Keratinocyte (primary cell): ENCODE measurements around the gene SHC1. TPM values are rescaled to one million over a fixed set of nuclear protein-coding genes. Genes with fewer than 3 reads are reported as not detected.

Experiments used
- DNase-seq: peaks from one replicate; pipeline ENCODE4 v3.0.0-alpha.2; 2011; ENCODE audit warnings: low read depth, missing footprints, low spot score
- FAIRE-seq: peaks from 2 replicates; lab custom pipeline; 2011; peaks lifted over from hg19 to GRCh38; lab: Jason Lieb, UNC
- H2AFZ ChIP-seq: 2 replicates; pipeline ENCODE4 v1.6.0; 2012; ENCODE audit warnings: low read length, control low read depth, inconsistent platforms; ENCODE audit not compliant: control insufficient read depth
- H3K27ac ChIP-seq: 2 replicates; pipeline ENCODE4 v1.5.1; 2011; ENCODE audit warnings: low read length; ENCODE audit not compliant: control insufficient read depth, insufficient read depth
- H3K27me3 ChIP-seq: 3 replicates; pipeline ENCODE4 v1.6.0; 2011; ENCODE audit warnings: low read length; ENCODE audit not compliant: control insufficient read depth, insufficient read depth; ENCODE audit errors: extremely low read depth
- H3K36me3 ChIP-seq, 2 experiments: 2 replicates in 1 of 2; 3 replicates in 1 of 2; pipeline ENCODE4 v1.5.1; 2011; ENCODE audit warnings: low read length in 2 of 2, mild to moderate bottlenecking in 1 of 2; ENCODE audit not compliant: control insufficient read depth in 2 of 2, insufficient read depth in 2 of 2; ENCODE audit errors: extremely low read depth in 1 of 2
- H3K4me1 ChIP-seq: 3 replicates; pipeline ENCODE4 v1.5.1; 2011; ENCODE audit warnings: low read length; ENCODE audit not compliant: control insufficient read depth, insufficient read depth; ENCODE audit errors: extremely low read depth
- H3K4me2 ChIP-seq: 3 replicates; pipeline ENCODE4 v1.6.0; 2011; ENCODE audit warnings: low read depth, low read length; ENCODE audit not compliant: control insufficient read depth, insufficient read depth; ENCODE audit errors: extremely low read depth
- H3K4me3 ChIP-seq, 3 experiments: fragments of 200-600 bp in 1 of 3; sonication (generic) in 1 of 3; 2 replicates in 2 of 3; 3 replicates in 1 of 3; pipeline ENCODE4 v1.5.1; 2011 to 2016; ENCODE audit warnings: low read length in 3 of 3, mild to moderate bottlenecking in 3 of 3, control low read depth in 2 of 3, inconsistent platforms in 1 of 3, low read depth in 1 of 3, mixed read lengths in 1 of 3, mixed run types in 1 of 3, moderate library complexity in 1 of 3; ENCODE audit not compliant: control insufficient read depth in 2 of 3, insufficient read depth in 2 of 3; ENCODE audit errors: extremely low read depth in 1 of 3
- H3K79me2 ChIP-seq: 2 replicates; pipeline ENCODE4 v1.6.0; 2012; ENCODE audit warnings: low read length; ENCODE audit not compliant: control insufficient read depth, insufficient read depth
- H3K9ac ChIP-seq: 3 replicates; pipeline ENCODE4 v1.6.0; 2011; ENCODE audit warnings: low read length; ENCODE audit not compliant: control insufficient read depth, insufficient read depth; ENCODE audit errors: extremely low read depth
- H3K9me1 ChIP-seq: 3 replicates; pipeline ENCODE4 v1.6.0; 2011; ENCODE audit warnings: low read length; ENCODE audit not compliant: control insufficient read depth, insufficient read depth; ENCODE audit errors: extremely low read depth
- H3K9me3 ChIP-seq: 2 replicates; pipeline ENCODE4 v1.5.1; 2012; ENCODE audit warnings: low read depth, low read length; ENCODE audit not compliant: control insufficient read depth
- H4K20me1 ChIP-seq: 3 replicates; pipeline ENCODE4 v1.6.0; 2011; ENCODE audit warnings: low read length; ENCODE audit not compliant: control insufficient read depth, insufficient read depth; ENCODE audit errors: extremely low read depth
- CTCF ChIP-seq, 3 experiments: IDR thresholded peaks in 1 of 3; conservative IDR thresholded peaks in 1 of 3; optimal IDR thresholded peaks in 1 of 3; 2 replicates in 2 of 3; 3 replicates in 1 of 3; pipeline versions ENCODE3 to v1.5.1; 2011; ENCODE audit warnings: low read length in 3 of 3, mild to moderate bottlenecking in 3 of 3, moderate library complexity in 2 of 3, control low read depth in 1 of 3, inconsistent platforms in 1 of 3; ENCODE audit not compliant: insufficient read depth in 2 of 3; ENCODE audit errors: extremely low read depth in 1 of 3
- EZH2 ChIP-seq: IDR thresholded peaks from one replicate; pipeline ENCODE4 v1.6.1; 2012; ENCODE audit warnings: inconsistent platforms, mild to moderate bottlenecking, low read length, moderate library complexity
- dilution Hi-C: fragments of 300-500 bp; cut with MboI; formaldehyde crosslinking; loops from one replicate; pipeline ENCODE4 v1.7.0; 2020; ENCODE audit warnings: low sequenced_read_pairs; ENCODE audit not compliant: extremely low pct_ligation_motif_present
- polyA plus RNA-seq, 5 experiments: library from polyadenylated mRNA; depleted of rRNA in 3 of 5; stranded (reverse) in 3 of 5; stranded (forward) in 1 of 5; unstranded in 1 of 5; fragments of >200 nt; gene quantifications; 1 replicate in 1 of 5; 2 replicates in 3 of 5; 3 replicates in 1 of 5; pipeline versions ENCODE4 v1.2.1 to v1.2.3, GENCODE V29; 2011 to 2012; ENCODE audit warnings: missing spikeins in 2 of 5, low read depth in 1 of 5, low replicate concordance in 1 of 5

The SHC1 gene
- polyA plus RNA-seq, 1 donor (not counting 4 experiments of a cell fraction or from before 2014, with no cell fraction given), result 245 TPM

- dilution Hi-C loops, result no loop called here
- no peak for TF ChIP-seq EZH2
- no peak for TF ChIP-seq CTCF (optimal IDR thresholded peaks at IDR 0.05 in 1 of 3, IDR thresholded peaks at IDR 0.05 in 1 of 3, conservative IDR thresholded peaks at IDR 0.05 in 1 of 3; ENCODE audit: extremely low read depth in 1 of 3, insufficient read depth in 2 of 3, low read length in 3 of 3)
- Histone ChIP-seq H3K79me2 (no peaks in the 10 kb centered on the region), H3K9me1 (no peaks in the 10 kb centered on the region), H3K9me3 (no peaks in the 10 kb centered on the region), H3K27ac (no peak overlapping the region), H3K4me1 (peaks cover 14% of the 10 kb centered on the region), H3K27me3 (no peaks in the 10 kb centered on the region), H4K20me1 (no peaks in the 10 kb centered on the region), H3K4me2 (no peak overlapping the region), H3K4me3 (no peak overlapping the region), H2AFZ (no peak overlapping the region), H3K36me3 (peaks cover 0 to 9% of the 10 kb centered on the region in 2 experiments), H3K9ac (no peak overlapping the region)
- FAIRE-seq (no peak), DNase-seq (no peak)
Observed at GRCh38 chr1:154941333-154942013, 29.1 kb downstream of the SHC1 start.

- no peak for TF ChIP-seq CTCF (optimal IDR thresholded peaks at IDR 0.05 in 1 of 3, IDR thresholded peaks at IDR 0.05 in 1 of 3, conservative IDR thresholded peaks at IDR 0.05 in 1 of 3; ENCODE audit: extremely low read depth in 1 of 3, insufficient read depth in 2 of 3, low read length in 3 of 3)
- TF ChIP-seq EZH2, result no peak
- Histone ChIP-seq H3K9ac (no peak overlapping the region), H3K36me3 (peaks cover 0 to 5% of the 10 kb centered on the region in 2 experiments), H3K4me3 (no peak overlapping the region), H2AFZ (no peak overlapping the region), H3K27ac (no peak overlapping the region), H3K27me3 (no peaks in the 10 kb centered on the region), H4K20me1 (no peaks in the 10 kb centered on the region), H3K9me3 (no peaks in the 10 kb centered on the region), H3K9me1 (no peaks in the 10 kb centered on the region), H3K79me2 (no peaks in the 10 kb centered on the region), H3K4me2 (no peak overlapping the region), H3K4me1 (peaks cover 22% of the 10 kb centered on the region)
- dilution Hi-C loops, result no loop called here
- FAIRE-seq (no peak), DNase-seq (no peak)
Observed at GRCh38 chr1:154940651-154941194, 29.8 kb downstream of the SHC1 start.
